ENCODE measurements around the gene CLIC4.
"Not testable (repeated sequence)": the region's sequence is repeated elsewhere in the genome, so short reads cannot be mapped to it uniquely, and the experiment has no call there.

CLIC4 gene

GRCh38 chr1:24795236-24795635 is 50.0 kb downstream of the CLIC4 start:
- H3K4me3 ChIP-seq (ENCODE audit: low read depth, low read length): no peak overlapping the region
- in situ Hi-C loops (cut with HindIII; ENCODE audit: low sequenced_read_pairs): no loop called here
- no peak for TF ChIP-seq CTCF (IDR thresholded peaks at IDR 0.05; ENCODE audit: low read depth, low read length, missing control alignments)
- no peak for DNase-seq (ENCODE audit: low read depth)

- DNase-seq (ENCODE audit: low read depth): no peak
- no peak overlapping the region for H3K4me3 ChIP-seq (ENCODE audit: low read depth, low read length)
- in situ Hi-C loops (cut with HindIII; ENCODE audit: low sequenced_read_pairs): no loop called here
- TF ChIP-seq CTCF (IDR thresholded peaks at IDR 0.05; ENCODE audit: low read depth, low read length, missing control alignments): no peak
Observed at GRCh38 chr1:24796524-24796923, 51.3 kb downstream of the CLIC4 start.

- DNase-seq (ENCODE audit: low read depth); H3K4me3 ChIP-seq (ENCODE audit: low read depth, low read length); in situ Hi-C loops (cut with HindIII; ENCODE audit: low sequenced_read_pairs): not testable (repeated sequence)
Observed at GRCh38 chr1:24799242-24799641, 54.0 kb downstream of the CLIC4 start.

- in situ Hi-C loops (cut with HindIII; ENCODE audit: low sequenced_read_pairs): no loop called here
- H3K4me3 ChIP-seq (ENCODE audit: low read depth, low read length): no peak overlapping the region
- no peak for DNase-seq (ENCODE audit: low read depth)
- TF ChIP-seq CTCF (IDR thresholded peaks at IDR 0.05; ENCODE audit: low read depth, low read length, missing control alignments): no peak
Observed at GRCh38 chr1:24801176-24801575, 55.9 kb downstream of the CLIC4 start.

GRCh38 chr1:24803220-24803619 is 58.0 kb downstream of the CLIC4 start:
- DNase-seq (ENCODE audit: low read depth): no peak
- no peak for TF ChIP-seq CTCF (IDR thresholded peaks at IDR 0.05; ENCODE audit: low read depth, low read length, missing control alignments)
- in situ Hi-C loops (cut with HindIII; ENCODE audit: low sequenced_read_pairs): no loop called here
- no peak overlapping the region for H3K4me3 ChIP-seq (ENCODE audit: low read depth, low read length)

GRCh38 chr1:24803987-24804530 is 58.8 kb downstream of the CLIC4 start:
- in situ Hi-C loops (cut with HindIII; ENCODE audit: low sequenced_read_pairs): no loop called here
- no peak for TF ChIP-seq CTCF (IDR thresholded peaks at IDR 0.05; ENCODE audit: low read depth, low read length, missing control alignments)
- H3K4me3 ChIP-seq (ENCODE audit: low read depth, low read length): no peak overlapping the region
- DNase-seq (ENCODE audit: low read depth): no peak

- TF ChIP-seq CTCF (IDR thresholded peaks at IDR 0.05; ENCODE audit: low read depth, low read length, missing control alignments): no peak
- DNase-seq (ENCODE audit: low read depth): no peak
- in situ Hi-C loops (cut with HindIII; ENCODE audit: low sequenced_read_pairs): no loop called here
- H3K4me3 ChIP-seq (ENCODE audit: low read depth, low read length): no peak overlapping the region
Observed at GRCh38 chr1:24805534-24806301, 60.5 kb downstream of the CLIC4 start.

Data from astrocyte of the cerebellum (primary cell).